Ovary (tissue), 3 donors: ENCODE data around the gene KIAA0930.

Source experiments
- CTCF ChIP-seq, 3 donors: fragments of 450-650 bp in 2 of 3; fragments of 200-600 bp in 1 of 3; IDR thresholded peaks; one replicate each; pipeline versions ENCODE4 v1.5.1 to v1.8.0; 2016 to 2022; ENCODE audit warnings: antibody characterized with exemption in 3 of 3, mild to moderate bottlenecking in 1 of 3
- EP300 ChIP-seq: sonication (generic); formaldehyde crosslinking; IDR thresholded peaks from one replicate; pipeline ENCODE4 v1.6.1; 2017; ENCODE audit warnings: antibody characterized with exemption
- POLR2A ChIP-seq: fragments of 450-650 bp; IDR thresholded peaks from one replicate; pipeline ENCODE4 v1.6.1; 2017; ENCODE audit warnings: antibody characterized with exemption, mild to moderate bottlenecking, moderate library complexity
- donor health status: DM: no; HTN: no; CAD: no.

DNA sequence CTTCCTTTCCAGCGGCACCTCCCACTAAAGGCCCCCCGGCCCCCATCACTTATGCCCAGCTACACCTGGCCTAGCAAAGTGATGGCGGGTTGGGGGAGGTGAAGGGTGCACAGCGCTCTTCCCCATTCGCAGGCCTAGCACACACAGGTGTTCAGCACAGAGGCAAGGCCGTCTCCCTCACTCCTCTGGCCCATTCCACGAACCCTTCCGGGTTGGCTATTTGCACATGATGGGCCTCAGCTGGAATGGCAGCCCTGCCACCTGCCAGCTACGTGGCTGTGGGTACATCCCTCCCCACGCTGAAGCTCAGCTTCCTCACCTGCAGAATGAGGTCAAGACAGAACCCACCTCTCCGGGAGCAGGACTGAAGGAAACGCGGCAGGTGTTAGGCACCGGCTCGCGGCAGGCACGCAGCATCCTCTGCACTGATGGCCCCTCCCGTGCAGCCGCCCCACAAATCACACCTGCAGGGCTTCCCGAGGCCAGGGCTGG lies 4.8 kb downstream of the KIAA0930 start:
- TF ChIP-seq POLR2A (no peak), CTCF (IDR thresholded peaks at IDR 0.05) (no peak), EP300 (no peak)
